Epithelial cell of proximal tubule (primary cell): ENCODE results near the gene SP2. TPM values are rescaled to one million over a fixed set of nuclear protein-coding genes. Genes with fewer than 3 reads are reported as not detected.

ENCODE experiments used
- DNase-seq: peaks from one replicate; pipeline ENCODE4 v3.0.0-alpha.2; 2011; ENCODE audit warnings: low read depth
- H3K4me3 ChIP-seq: 2 replicates; pipeline ENCODE4 v1.5.1; 2011; ENCODE audit warnings: low read depth, mild to moderate bottlenecking, low read length
- CTCF ChIP-seq: conservative IDR thresholded peaks from 2 replicates; pipeline ENCODE4 v1.5.1; 2012; ENCODE audit warnings: low read depth, mild to moderate bottlenecking, low read length
- total RNA-seq: library from RNA; depleted of rRNA; stranded (reverse); fragments of >200 nt; gene quantifications from 2 replicates; pipeline ENCODE4 v1.2.3, GENCODE V29; 2015

The SP2 gene
- total RNA-seq, 1 donor from 2014 or later = 2.1 TPM

GRCh38 chr17:47935961-47936360 is 39.9 kb downstream of the SP2 start:
- TF ChIP-seq CTCF = no peak
- no peak overlapping the region for H3K4me3 ChIP-seq
- no peak for DNase-seq

- TF ChIP-seq CTCF = no peak
- no peak overlapping the region for H3K4me3 ChIP-seq
- DNase-seq = no peak
Measured at GRCh38 chr17:47937941-47938340, 41.9 kb downstream of the SP2 start.

- peak; percentile 26 for TF ChIP-seq CTCF
- peak; percentile 96 for DNase-seq
- H3K4me3 ChIP-seq = peak within 1 kb of the TSS; percentile 90
Measured at GRCh38 chr17:47941246-47942095, 45.4 kb downstream of the SP2 start, which contains the start of gene PNPO. PNPO (plus strand) TSS chr17:47941571; CDS start chr17:47941676, 105 bp downstream.

GRCh38 chr17:47942096-47942510 is 46.1 kb downstream of the SP2 start:
- no peak for TF ChIP-seq CTCF
- no peak for DNase-seq
- H3K4me3 ChIP-seq = peak overlapping the region; percentile 90

- H3K4me3 ChIP-seq = peak overlapping the region; percentile 90
- no peak for TF ChIP-seq CTCF
- no peak for DNase-seq
Measured at GRCh38 chr17:47942568-47942967, 46.5 kb downstream of the SP2 start.

GRCh38 chr17:47945080-47945479 is 49.0 kb downstream of the SP2 start:
- no peak overlapping the region for H3K4me3 ChIP-seq
- no peak for DNase-seq
- TF ChIP-seq CTCF = no peak
